Smooth muscle cell of the brain vasculature (primary cell): Measurements from ENCODE around the gene HOXA4.

Experiments
- DNase-seq: peaks from one replicate; pipeline ENCODE4 v3.0.0-alpha.2; 2012; ENCODE audit warnings: low read depth, low spot score

HOXA4 gene

DNA sequence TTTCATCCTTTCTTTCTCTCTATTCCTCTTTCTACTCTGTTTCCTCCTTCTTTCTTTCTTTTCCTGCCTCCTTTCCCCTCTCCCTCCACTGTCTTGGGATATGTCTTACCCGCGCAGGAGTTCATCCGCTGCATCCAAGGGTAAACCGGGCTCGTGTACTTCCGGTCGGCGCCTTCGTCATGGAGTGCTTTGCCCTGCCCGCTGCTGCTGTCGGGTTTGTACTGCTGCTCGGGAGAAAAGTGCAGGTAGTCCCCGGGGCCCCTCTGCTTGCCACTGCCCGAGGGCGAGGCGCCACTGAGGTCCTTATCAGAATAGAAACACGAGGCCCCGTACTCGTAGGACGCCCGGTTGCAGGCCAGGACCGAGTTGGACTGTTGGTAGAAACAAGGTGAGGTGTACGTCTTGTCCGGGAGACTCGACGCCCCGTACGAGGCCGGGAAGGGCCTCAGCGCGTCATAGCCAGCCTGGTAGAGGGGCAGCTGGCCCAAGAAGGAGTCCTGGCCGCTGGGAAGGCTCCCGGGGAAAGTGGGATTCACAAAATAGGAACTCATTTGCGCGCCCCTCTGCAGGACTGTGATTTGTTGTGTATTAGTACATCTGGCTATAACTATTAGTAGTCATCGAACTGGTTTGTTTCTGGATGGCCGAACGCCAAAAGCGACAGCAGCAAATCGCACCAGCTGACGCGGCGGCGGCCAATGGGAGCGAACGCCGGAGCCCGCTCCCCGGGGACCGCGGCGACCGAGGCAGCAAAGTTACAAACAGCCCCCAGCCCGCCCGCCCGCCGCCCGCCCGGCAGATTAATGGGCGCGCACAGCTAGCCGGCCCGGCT lies 16.9 kb upstream of the HOXA4 start, which contains the start of gene HOXA6:
Gene HOXA6 (minus strand): TSS at position 576 of the 832 bp plus-strand sequence. CDS start 25 bp downstream, at position 551.
- no peak for DNase-seq

- DNase-seq, result no peak
These were observed 16.1 kb upstream of the HOXA4 start for GRCh38 chr7:27146491-27147198.

GRCh38 chr7:27145914-27146412 lies 15.4 kb upstream of the HOXA4 start:
- no peak for DNase-seq

DNA sequence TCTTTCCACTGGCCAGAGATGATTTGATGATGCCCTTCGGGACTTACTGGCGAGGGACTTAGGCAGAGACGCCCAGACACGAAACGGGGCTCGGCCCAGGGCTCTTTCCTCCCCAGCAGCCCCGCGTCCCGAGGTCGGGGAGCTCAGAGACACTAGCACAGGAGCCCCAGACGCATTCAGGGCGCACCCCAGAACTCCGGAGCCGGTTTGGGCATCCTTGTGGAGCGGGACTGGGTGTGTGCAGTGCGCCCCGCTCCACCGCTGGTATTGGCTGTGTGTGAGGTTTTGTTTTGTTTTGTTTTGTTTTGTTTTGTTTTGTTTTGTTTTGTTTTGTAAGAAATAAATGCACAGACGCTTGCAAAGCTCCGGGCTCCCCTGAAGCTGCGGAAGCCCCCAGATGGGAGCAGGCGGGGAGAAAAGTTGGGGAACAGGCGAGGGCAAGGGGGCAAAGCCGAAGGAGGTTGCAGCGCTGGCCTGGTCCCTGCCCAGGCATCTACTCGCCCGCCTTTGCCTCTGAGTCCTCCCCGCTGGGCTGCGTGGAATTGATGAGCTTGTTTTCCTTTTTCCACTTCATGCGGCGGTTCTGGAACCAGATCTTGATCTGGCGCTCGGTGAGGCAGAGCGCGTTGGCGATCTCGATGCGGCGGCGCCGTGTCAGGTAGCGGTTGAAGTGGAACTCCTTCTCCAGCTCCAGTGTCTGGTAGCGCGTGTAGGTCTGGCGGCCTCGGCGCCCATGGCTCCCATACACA lies 14.8 kb upstream of the HOXA4 start:
- DNase-seq, result no peak

DNA sequence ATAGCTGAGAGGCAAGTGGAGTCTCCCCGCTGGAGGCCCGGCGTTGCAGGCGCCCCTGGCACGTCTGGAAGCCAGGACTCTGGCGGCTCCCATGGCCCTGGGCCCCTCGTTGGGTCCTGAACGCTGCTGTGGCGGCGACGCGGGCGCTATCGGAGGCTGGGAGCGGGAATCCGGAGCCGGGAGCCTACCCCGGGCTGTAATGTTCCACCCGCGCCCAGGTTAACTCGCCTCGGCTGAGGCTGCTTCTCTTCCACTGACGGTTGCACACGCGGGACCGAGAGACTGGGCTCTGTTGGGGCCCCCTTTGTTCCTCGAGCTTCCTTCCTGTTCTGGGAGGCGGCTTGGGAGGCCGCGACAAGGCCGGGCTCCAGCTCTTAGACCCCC lies 14.2 kb upstream of the HOXA4 start:
- no peak for DNase-seq

GRCh38 chr7:27143950-27144780 lies 13.6 kb upstream of the HOXA4 start:
- no peak for DNase-seq

DNA sequence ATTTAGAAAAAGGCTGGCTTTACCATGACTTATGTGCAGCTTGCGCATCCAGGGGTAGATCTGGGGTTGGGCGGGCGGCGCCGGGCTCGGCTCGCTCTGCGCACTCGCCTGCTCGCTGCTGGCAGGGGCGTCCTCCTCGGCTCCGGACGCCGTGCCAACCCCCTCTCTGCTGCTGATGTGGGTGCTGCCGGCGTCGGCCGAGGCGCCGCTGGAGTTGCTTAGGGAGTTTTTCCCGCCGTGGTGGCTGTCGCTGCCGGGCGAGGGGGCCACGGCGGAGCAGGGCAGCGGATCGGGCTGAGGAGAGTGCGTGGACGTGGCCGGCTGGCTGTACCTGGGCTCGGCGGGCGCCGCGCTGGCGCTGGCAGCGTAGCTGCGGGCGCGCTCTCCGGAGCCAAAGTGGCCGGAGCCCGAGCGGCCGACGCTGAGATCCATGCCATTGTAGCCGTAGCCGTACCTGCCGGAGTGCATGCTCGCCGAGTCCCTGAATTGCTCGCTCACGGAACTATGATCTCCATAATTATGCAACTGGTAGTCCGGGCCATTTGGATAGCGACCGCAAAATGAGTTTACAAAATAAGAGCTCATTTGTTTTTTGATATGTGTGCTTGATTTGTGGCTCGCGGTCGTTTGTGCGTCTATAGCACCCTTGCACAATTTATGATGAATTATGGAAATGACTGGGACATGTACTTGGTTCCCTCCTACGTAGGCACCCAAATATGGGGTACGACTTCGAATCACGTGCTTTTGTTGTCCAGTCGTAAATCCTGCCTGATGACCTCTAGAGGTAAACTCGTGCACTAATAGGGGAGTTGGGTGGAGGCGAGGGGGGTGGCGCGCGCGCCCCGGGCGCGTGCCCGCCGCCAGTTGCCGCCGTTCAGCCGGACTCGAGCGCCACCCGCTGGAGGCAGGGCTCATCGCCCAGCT lies 12.7 kb upstream of the HOXA4 start, which contains the start of gene HOXA5:
Gene HOXA5 (minus strand): TSS at position 659 of the 927 bp plus-strand sequence. CDS start 74 bp downstream, at position 585.
- DNase-seq, result no peak

DNA sequence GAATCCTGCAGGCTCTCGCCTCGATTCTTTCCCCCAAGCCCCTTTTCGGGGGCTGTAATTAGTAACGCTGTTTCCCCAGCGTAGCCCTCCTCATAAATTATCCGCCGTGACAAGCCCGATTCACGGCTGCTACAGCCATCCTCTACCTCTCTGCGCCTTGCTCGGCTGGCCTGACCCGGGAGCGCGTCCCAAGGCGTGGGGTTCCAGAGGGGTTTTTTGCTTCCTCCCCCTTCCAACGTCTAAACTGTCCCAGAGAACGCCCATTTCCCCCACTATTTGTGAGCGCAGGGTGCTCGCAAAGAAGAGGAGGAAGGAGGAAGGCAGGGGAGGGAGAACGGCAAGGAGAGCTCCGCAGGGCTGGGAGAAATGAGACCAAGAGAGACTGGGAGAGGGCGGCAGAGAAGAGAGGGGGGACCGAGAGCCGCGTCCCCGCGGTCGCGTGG lies 12.0 kb upstream of the HOXA4 start:
- no peak for DNase-seq

DNA sequence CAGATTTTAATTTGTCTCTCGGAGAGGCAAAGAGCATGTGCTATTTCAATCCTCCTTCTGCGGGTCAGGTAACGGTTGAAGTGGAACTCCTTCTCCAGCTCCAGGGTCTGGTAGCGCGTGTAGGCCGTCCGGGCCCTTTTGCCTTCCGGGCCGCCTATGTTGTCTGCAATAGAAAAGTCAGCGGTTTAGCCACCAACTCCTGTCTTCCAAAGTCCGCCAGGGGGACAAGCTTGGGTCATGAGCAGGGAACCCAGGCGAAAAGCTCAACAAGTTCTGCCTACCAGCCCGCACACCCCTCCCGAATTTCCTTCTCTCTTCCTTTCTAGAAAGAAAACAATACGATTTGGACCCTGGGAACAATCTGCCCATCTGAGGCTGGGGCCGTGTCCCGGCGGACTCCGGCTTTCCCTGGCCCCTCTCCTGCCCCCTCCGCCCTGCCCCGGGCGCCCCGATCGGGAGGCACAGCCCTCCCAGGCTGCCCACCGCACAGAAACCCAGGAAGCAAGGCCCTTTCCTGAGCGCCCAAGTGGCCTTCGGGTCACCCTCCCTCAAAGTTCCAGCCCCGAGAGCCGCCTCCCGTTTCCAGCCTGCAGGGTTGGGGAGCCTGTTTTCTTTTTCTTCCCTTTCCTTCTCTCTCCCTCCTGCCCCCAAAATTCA lies 11.5 kb upstream of the HOXA4 start:
- DNase-seq, result no peak

GRCh38 chr7:27141137-27141922 lies 10.8 kb upstream of the HOXA4 start:
- DNase-seq, result no peak

DNA sequence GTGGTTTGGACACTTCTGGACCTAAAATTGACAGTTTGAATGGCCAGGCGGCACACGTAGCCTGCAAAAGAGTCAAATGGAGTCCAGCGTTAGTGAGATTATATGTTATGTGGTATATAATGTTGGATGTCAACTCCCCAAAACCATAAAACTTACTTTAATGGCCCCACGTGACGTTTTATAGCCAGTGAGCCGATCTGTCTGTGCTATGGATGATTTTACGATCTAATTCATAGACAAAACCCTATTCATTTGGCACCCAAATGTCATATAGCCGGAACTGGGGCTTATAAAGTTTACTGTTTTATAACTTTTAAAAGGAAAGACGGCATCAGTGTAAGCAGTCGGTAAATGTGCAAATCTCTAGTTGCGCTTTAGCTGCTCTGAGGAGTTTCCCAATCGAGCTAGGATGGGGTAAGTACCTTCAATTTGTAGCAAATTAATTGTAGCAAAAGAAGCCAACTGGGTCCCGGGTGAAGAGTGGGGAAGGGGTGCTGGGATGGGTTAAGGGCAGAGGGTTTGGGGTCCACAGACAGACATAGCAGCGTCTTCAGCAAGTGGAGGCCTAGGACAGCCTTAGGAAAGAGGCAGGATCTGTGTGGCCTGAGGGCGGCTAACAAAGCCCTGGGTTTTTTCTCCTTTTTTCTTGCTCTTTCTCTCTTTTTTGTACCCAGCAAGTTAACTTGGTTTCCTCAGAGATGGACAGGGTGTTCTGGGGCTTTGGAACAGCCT lies 9.7 kb upstream of the HOXA4 start:
- no peak for DNase-seq

- DNase-seq, result no peak
These were observed 9.0 kb upstream of the HOXA4 start for GRCh38 chr7:27139334-27140125.

GRCh38 chr7:27138985-27139333 lies 8.4 kb upstream of the HOXA4 start:
- DNase-seq, result no peak

- no peak for DNase-seq
These were observed 7.9 kb upstream of the HOXA4 start for GRCh38 chr7:27138472-27138871.

- DNase-seq, result no peak
These were observed 7.2 kb upstream of the HOXA4 start for GRCh38 chr7:27137640-27138315.

GRCh38 chr7:27134392-27134791 lies 3.8 kb upstream of the HOXA4 start:
- no peak for DNase-seq
